ENCODE results near the gene KCNMA1. TPM values are rescaled to one million over a fixed set of nuclear protein-coding genes. Genes with fewer than 3 reads are reported as not detected.

KCNMA1 gene
- total RNA-seq, 4 donors from 2014 or later = 66.8 to 96.5 (median 78.9) TPM

- DNase-seq = no peak
- H3K36me3 ChIP-seq = no peaks in the 10 kb centered on the region
- no peaks in the 10 kb centered on the region for H3K9me3 ChIP-seq
- peaks cover 15 to 17% of the 10 kb centered on the region in 2 donors for H3K4me1 ChIP-seq
- TF ChIP-seq POLR2A (IDR thresholded peaks at IDR 0.05) = no peak
- no peak for TF ChIP-seq CTCF (IDR thresholded peaks at IDR 0.05 in 4 of 5, conservative IDR thresholded peaks at IDR 0.05 in 1 of 5)
- peak overlapping the region in 1 of 4 donors; percentile 33 for H3K27ac ChIP-seq
- H3K4me3 ChIP-seq = no peak overlapping the region
- in situ Hi-C loops (cut with MboI; ENCODE audit: low sequenced_read_pairs in 4 of 4) = no loop called here
- peak; percentile 51 to 67 for ATAC-seq
- H3K27me3 ChIP-seq = no peaks in the 10 kb centered on the region
- intact Hi-C loops (cut with DNase I; ENCODE audit: low total_unique reads) = no loop called here
These were observed 178.5 kb downstream of the KCNMA1 start for GRCh38 chr10:77458986-77459590.

- Histone ChIP-seq H3K27ac (no peak overlapping the region), H3K9me3 (no peaks in the 10 kb centered on the region), H3K4me1 (peaks cover 4 to 5% of the 10 kb centered on the region in 2 donors), H3K4me3 (no peak overlapping the region), H3K27me3 (no peaks in the 10 kb centered on the region), H3K36me3 (no peaks in the 10 kb centered on the region)
- no peak for TF ChIP-seq CTCF (IDR thresholded peaks at IDR 0.05 in 4 of 5, conservative IDR thresholded peaks at IDR 0.05 in 1 of 5)
- no peak for TF ChIP-seq POLR2A (IDR thresholded peaks at IDR 0.05)
- in situ Hi-C loops (cut with MboI; ENCODE audit: low sequenced_read_pairs in 4 of 4) = no loop called here
- intact Hi-C loops (cut with DNase I; ENCODE audit: low total_unique reads) = loop anchor here (2.0 kb wide), 1 partner anchor 19 kb away; no protein-coding TSS in a partner anchor
- DNase-seq = no peak
- no peak for ATAC-seq
These were observed 179.9 kb downstream of the KCNMA1 start for GRCh38 chr10:77457721-77458120.

- Histone ChIP-seq H3K27ac (no peak overlapping the region), H3K4me3 (no peak overlapping the region), H3K36me3 (no peaks in the 10 kb centered on the region), H3K27me3 (no peaks in the 10 kb centered on the region), H3K4me1 (peaks cover 4 to 5% of the 10 kb centered on the region in 2 donors), H3K9me3 (no peaks in the 10 kb centered on the region)
- no peak for ATAC-seq
- in situ Hi-C loops (cut with MboI; ENCODE audit: low sequenced_read_pairs in 4 of 4) = no loop called here
- no peak for TF ChIP-seq POLR2A (IDR thresholded peaks at IDR 0.05)
- TF ChIP-seq CTCF (IDR thresholded peaks at IDR 0.05 in 4 of 5, conservative IDR thresholded peaks at IDR 0.05 in 1 of 5) = no peak
- intact Hi-C loops (cut with DNase I; ENCODE audit: low total_unique reads) = loop anchor here (2.0 kb wide), 1 partner anchor 20 kb away; no protein-coding TSS in a partner anchor
- no peak for DNase-seq
These were observed 180.3 kb downstream of the KCNMA1 start for GRCh38 chr10:77457266-77457665.

- in situ Hi-C loops (cut with MboI; ENCODE audit: low sequenced_read_pairs in 4 of 4) = no loop called here
- peaks cover 4 to 5% of the 10 kb centered on the region in 2 donors for H3K4me1 ChIP-seq
- TF ChIP-seq CTCF (IDR thresholded peaks at IDR 0.05 in 4 of 5, conservative IDR thresholded peaks at IDR 0.05 in 1 of 5) = no peak
- no peak for TF ChIP-seq POLR2A (IDR thresholded peaks at IDR 0.05)
- H3K27ac ChIP-seq = no peak overlapping the region
- intact Hi-C loops (cut with DNase I; ENCODE audit: low total_unique reads) = loop anchor here (2.0 kb wide), 1 partner anchor 20 kb away; no protein-coding TSS in a partner anchor
- no peak for DNase-seq
- no peak for ATAC-seq
- no peaks in the 10 kb centered on the region for H3K27me3 ChIP-seq
- H3K36me3 ChIP-seq = no peaks in the 10 kb centered on the region
- H3K9me3 ChIP-seq = no peaks in the 10 kb centered on the region
- no peak overlapping the region for H3K4me3 ChIP-seq
These were observed 181.2 kb downstream of the KCNMA1 start for GRCh38 chr10:77456414-77456813.
